SU-DHL-6 (cell line): ENCODE results near the gene CASKIN2.

Experiments
- CTCF ChIP-seq: fragments of 200-600 bp; sonication (generic); IDR thresholded peaks from one replicate; pipeline ENCODE4 v1.5.1; 2017; ENCODE audit warnings: antibody characterized with exemption, mild to moderate bottlenecking, low read length, moderate library complexity; ENCODE audit not compliant: insufficient read depth, poor library complexity, severe bottlenecking
- EZH2phosphoT487 ChIP-seq: fragments of 200-600 bp; sonication (generic), shearing (Covaris generic); conservative IDR thresholded peaks from 2 replicates; pipeline ENCODE4 v1.6.1; 2018; ENCODE audit warnings: mild to moderate bottlenecking, antibody characterized with exemption, low read length, moderate library complexity, mixed read lengths

- no peak for TF ChIP-seq CTCF
- no peak for TF ChIP-seq EZH2phosphoT487
These were observed 8.4 kb downstream of the CASKIN2 start for GRCh38 chr17:75506888-75507287.
